ENCODE measurements around the gene SPOPL.
"Not testable (repeated sequence)": the region's sequence is repeated elsewhere in the genome, so short reads cannot be mapped to it uniquely, and the experiment has no call there.

SPOPL gene

GRCh38 chr2:138501425-138502254 lies at the start of gene SPOPL:
TSS of gene SPOPL (plus strand) at chr2:138501770. CDS start at chr2:138550217, 48,447 bp downstream.
- DNase-seq (ENCODE audit: insufficient read length, low spot score) (peak; percentile 82), FAIRE-seq (peak; percentile 73)

- DNase-seq (ENCODE audit: insufficient read length, low spot score) (no peak), FAIRE-seq (no peak)
Observed at GRCh38 chr2:138452324-138452723, 49.2 kb upstream of the SPOPL start.

GRCh38 chr2:138453815-138454214 lies 47.8 kb upstream of the SPOPL start:
- FAIRE-seq: no peak
- no peak for DNase-seq (ENCODE audit: insufficient read length, low spot score)

- no peak for FAIRE-seq
- DNase-seq (ENCODE audit: insufficient read length, low spot score): no peak
Observed at GRCh38 chr2:138454761-138455160, 46.8 kb upstream of the SPOPL start.

- DNase-seq (ENCODE audit: insufficient read length, low spot score) (no peak), FAIRE-seq (no peak)
Observed at GRCh38 chr2:138455275-138455674, 46.3 kb upstream of the SPOPL start.

GRCh38 chr2:138455691-138456090 lies 45.9 kb upstream of the SPOPL start:
- DNase-seq (ENCODE audit: insufficient read length, low spot score) (no peak), FAIRE-seq (no peak)

- not testable (repeated sequence) for DNase-seq (ENCODE audit: insufficient read length, low spot score); FAIRE-seq
Observed at GRCh38 chr2:138462689-138463088, 38.9 kb upstream of the SPOPL start.

GRCh38 chr2:138468617-138469016 lies 33.0 kb upstream of the SPOPL start:
- DNase-seq (ENCODE audit: insufficient read length, low spot score) (no peak), FAIRE-seq (no peak)

- FAIRE-seq: no peak
Observed at GRCh38 chr2:138469411-138469810, 32.2 kb upstream of the SPOPL start.

GRCh38 chr2:138470941-138471340 lies 30.6 kb upstream of the SPOPL start:
- DNase-seq (ENCODE audit: insufficient read length, low spot score) (no peak), FAIRE-seq (no peak)

More at GRCh38 chr2:138469411-138469810, 32.2 kb upstream of the SPOPL start:
- no peak for DNase-seq (ENCODE audit: insufficient read length, low spot score)

GRCh38 chr2:138474100-138474825 lies 27.3 kb upstream of the SPOPL start:
- peak; percentile 53 for FAIRE-seq
- no peak for DNase-seq (ENCODE audit: insufficient read length, low spot score)

GRCh38 chr2:138475277-138475776 lies 26.2 kb upstream of the SPOPL start:
- FAIRE-seq (peak; percentile 76), DNase-seq (ENCODE audit: insufficient read length, low spot score) (peak; percentile 13)

GRCh38 chr2:138476186-138476585 lies 25.4 kb upstream of the SPOPL start:
- DNase-seq (ENCODE audit: insufficient read length, low spot score) (no peak), FAIRE-seq (no peak)

GRCh38 chr2:138476940-138477339 lies 24.6 kb upstream of the SPOPL start:
- no peak for DNase-seq (ENCODE audit: insufficient read length, low spot score)
- no peak for FAIRE-seq

GRCh38 chr2:138482796-138483195 lies 18.8 kb upstream of the SPOPL start:
- not testable (repeated sequence) for FAIRE-seq; DNase-seq (ENCODE audit: insufficient read length, low spot score)

- DNase-seq (ENCODE audit: insufficient read length, low spot score): no peak
- FAIRE-seq: no peak
Observed at GRCh38 chr2:138485019-138485418, 16.6 kb upstream of the SPOPL start.

- DNase-seq (ENCODE audit: insufficient read length, low spot score): no peak
- FAIRE-seq: peak; percentile 14
Observed at GRCh38 chr2:138486363-138487198, 15.0 kb upstream of the SPOPL start.

GRCh38 chr2:138490673-138491494 lies 10.7 kb upstream of the SPOPL start:
- FAIRE-seq: no peak
- DNase-seq (ENCODE audit: insufficient read length, low spot score): no peak

- DNase-seq (ENCODE audit: insufficient read length, low spot score) (no peak), FAIRE-seq (no peak)
Observed at GRCh38 chr2:138491495-138491862, 10.1 kb upstream of the SPOPL start.

- no peak for FAIRE-seq
Observed at GRCh38 chr2:138492160-138492559, 9.4 kb upstream of the SPOPL start.

More at GRCh38 chr2:138492160-138492559, 9.4 kb upstream of the SPOPL start:
- DNase-seq (ENCODE audit: insufficient read length, low spot score): no peak

Data from GM19239 (cell line).